Cardiac muscle cell (in vitro differentiated cells and primary cell): Measurements from ENCODE around the gene RFFL. TPM values are rescaled to one million over a fixed set of nuclear protein-coding genes. Genes with fewer than 3 reads are reported as not detected.

Experiments used
- DNase-seq, 2 donors: peaks; one replicate each; pipeline versions ENCODE4 v3.0.0 to v3.0.0-alpha.2; 2010 to 2017; ENCODE audit warnings: low read depth in 1 of 2, low spot score in 1 of 2
- H3K27ac ChIP-seq: fragments of 200-600 bp; sonication (generic); 2 replicates; pipeline ENCODE4 v1.5.1; 2016
- H3K27me3 ChIP-seq: fragments of 200-600 bp; sonication (generic); 2 replicates; pipeline ENCODE4 v1.6.0; 2016; ENCODE audit warnings: control low read depth
- H3K36me3 ChIP-seq: fragments of 200-600 bp; sonication (generic); 2 replicates; pipeline ENCODE4 v1.5.1; 2016; ENCODE audit warnings: control low read depth
- H3K4me1 ChIP-seq: fragments of 200-600 bp; sonication (generic); 2 replicates; pipeline ENCODE4 v1.8.1; 2017; ENCODE audit warnings: low read depth, mild to moderate bottlenecking, mixed run types
- H3K4me3 ChIP-seq: fragments of 200-600 bp; sonication (generic); 2 replicates; pipeline ENCODE4 v1.5.1; 2016; ENCODE audit warnings: mild to moderate bottlenecking
- H3K9me3 ChIP-seq: fragments of 200-600 bp; sonication (generic); 2 replicates; pipeline ENCODE4 v1.5.1; 2017; ENCODE audit warnings: low read depth, mild to moderate bottlenecking, control low read depth
- CTCF ChIP-seq: IDR thresholded peaks from 2 replicates; pipeline ENCODE4 v1.5.1; 2012; ENCODE audit warnings: low read depth, mild to moderate bottlenecking, low read length
- polyA plus RNA-seq: library from polyadenylated mRNA; unstranded; fragments of >200 nt; fragmentation: Nextera tagmentation; extraction: Ambion mirVana; gene quantifications from 2 replicates; pipeline ENCODE4 v1.2.1, GENCODE V29; 2016
- total RNA-seq: library from RNA; depleted of rRNA; stranded (reverse); fragments of >200 nt; gene quantifications from 2 replicates; pipeline ENCODE4 v1.2.3, GENCODE V29; 2016

Gene RFFL
- total and polyA plus RNA-seq, 2 experiments from 2014 or later, result 4.9 to 22.3 TPM

- DNase-seq, result no peak
- Histone ChIP-seq H3K9me3 (no peaks in the 10 kb centered on the region), H3K4me1 (peaks cover 6% of the 10 kb centered on the region), H3K27ac (no peak overlapping the region), H3K36me3 (no peaks in the 10 kb centered on the region), H3K4me3 (no peak overlapping the region), H3K27me3 (no peaks in the 10 kb centered on the region)
- TF ChIP-seq CTCF, result no peak
Measured at GRCh38 chr17:35079547-35080423, 16.3 kb upstream of the RFFL start.

GRCh38 chr17:35076874-35077273 lies 13.4 kb upstream of the RFFL start:
- no peak for DNase-seq
- no peaks in the 10 kb centered on the region for H3K9me3 ChIP-seq
- H3K4me1 ChIP-seq, result peaks cover 6% of the 10 kb centered on the region
- H3K4me3 ChIP-seq, result no peak overlapping the region
- H3K27me3 ChIP-seq, result no peaks in the 10 kb centered on the region
- no peaks in the 10 kb centered on the region for H3K36me3 ChIP-seq
- H3K27ac ChIP-seq, result no peak overlapping the region
- TF ChIP-seq CTCF, result no peak

GRCh38 chr17:35074711-35075707 lies 11.5 kb upstream of the RFFL start:
- no peak for DNase-seq
- Histone ChIP-seq H3K36me3 (no peaks in the 10 kb centered on the region), H3K4me3 (no peak overlapping the region), H3K27ac (no peak overlapping the region), H3K9me3 (no peaks in the 10 kb centered on the region), H3K4me1 (peaks cover 6% of the 10 kb centered on the region), H3K27me3 (no peaks in the 10 kb centered on the region)
- TF ChIP-seq CTCF, result no peak

GRCh38 chr17:35073991-35074627 lies 10.6 kb upstream of the RFFL start:
- Histone ChIP-seq H3K4me3 (no peak overlapping the region), H3K9me3 (no peaks in the 10 kb centered on the region), H3K4me1 (peaks cover 6% of the 10 kb centered on the region), H3K27ac (no peak overlapping the region), H3K27me3 (no peaks in the 10 kb centered on the region), H3K36me3 (no peaks in the 10 kb centered on the region)
- TF ChIP-seq CTCF, result no peak
- no peak for DNase-seq

GRCh38 chr17:35073183-35073790 lies 9.8 kb upstream of the RFFL start:
- no peaks in the 10 kb centered on the region for H3K36me3 ChIP-seq

More at GRCh38 chr17:35073183-35073790, 9.8 kb upstream of the RFFL start:
- no peaks in the 10 kb centered on the region for H3K27me3 ChIP-seq
- no peaks in the 10 kb centered on the region for H3K9me3 ChIP-seq
- H3K27ac ChIP-seq, result no peak overlapping the region
- peaks cover 6% of the 10 kb centered on the region for H3K4me1 ChIP-seq
- no peak for DNase-seq
- H3K4me3 ChIP-seq, result no peak overlapping the region
- TF ChIP-seq CTCF, result no peak
